Motor neuron (in vitro differentiated cells): ENCODE data around the gene LASP1. TPM values are rescaled to one million over a fixed set of nuclear protein-coding genes. Genes with fewer than 3 reads are reported as not detected.
"Not testable (repeated sequence)": the region's sequence is repeated elsewhere in the genome, so short reads cannot be mapped to it uniquely, and the experiment has no call there.

ENCODE experiments used
- ATAC-seq, 8 experiments: fragments of 200-7000 bp; cut with Tn5 transposase; replicated peaks in 6 of 8; 2 replicates each; pipeline ENCODE4 v1.8.0; 2021; ENCODE audit warnings: mild to moderate bottlenecking in 8 of 8, moderate library complexity in 8 of 8
- H3K27ac ChIP-seq, 2 donors: fragments of 250-450 bp; sonication (Bioruptor Pico); 2 replicates each; pipeline ENCODE4 v1.9.0; 2021; ENCODE audit warnings: antibody characterized with exemption in 2 of 2, mild to moderate bottlenecking in 2 of 2, moderate library complexity in 1 of 2
- H3K4me1 ChIP-seq, 2 donors: fragments of 250-450 bp; sonication (Bioruptor Pico); replicated peaks in 1 of 2; 2 replicates each; pipeline ENCODE4 v1.6.1; 2021; ENCODE audit warnings: antibody characterized with exemption in 2 of 2, mild to moderate bottlenecking in 2 of 2, moderate library complexity in 1 of 2
- H3K4me3 ChIP-seq, 5 donors: fragments of 250-450 bp; sonication (Bioruptor Pico); 2 replicates each; pipeline ENCODE4 v1.9.0; 2021; ENCODE audit warnings: antibody characterized with exemption in 5 of 5, mild to moderate bottlenecking in 5 of 5, moderate library complexity in 4 of 5
- WGBS, 10 experiments: fragments of 450-650 bp; shearing (Covaris generic); methylation state at CpG; one replicate each; pipeline ENCODE4 v1.0.0; 2022; 5-methylcytosine and 5-hydroxymethylcytosine counted together
- in situ Hi-C, 9 experiments: fragments of 400-800 bp; cut with MboI; loops; one replicate each; pipeline ENCODE4 v1.15.0; 2021; ENCODE audit warnings: low sequenced_read_pairs in 9 of 9, low pct_unique_long_range_greater_than_20kb in 2 of 9; ENCODE audit not compliant: unreplicated experiment in 9 of 9
- total RNA-seq, 8 experiments: library from RNA; unstranded; fragments of 300-600 nt; gene quantifications; 2 replicates each; pipeline versions ENCODE4 v1.2.3 to v1.2.4, GENCODE V29; 2022

LASP1 gene
- total RNA-seq, 8 experiments from 2014 or later, result 33.2 to 95.1 (median 48.3) TPM

GRCh38 chr17:38947189-38947588 is 77.3 kb downstream of the LASP1 start:
- H3K27ac ChIP-seq, result no peak overlapping the region
- no peak for ATAC-seq
- H3K4me3 ChIP-seq, result no peak overlapping the region
- H3K4me1 ChIP-seq, result peaks cover 0 to 2% of the 10 kb centered on the region in 2 donors
- 83 to 100% (median 100%) methylated on average over 1 to 2 of the region's 2 CpGs; no CpG with 5 or more reads in 6 of the 10 experiments for whole genome bisulfite sequencing, 10 experiments
- in situ Hi-C loops, result no loop called here

DNA sequence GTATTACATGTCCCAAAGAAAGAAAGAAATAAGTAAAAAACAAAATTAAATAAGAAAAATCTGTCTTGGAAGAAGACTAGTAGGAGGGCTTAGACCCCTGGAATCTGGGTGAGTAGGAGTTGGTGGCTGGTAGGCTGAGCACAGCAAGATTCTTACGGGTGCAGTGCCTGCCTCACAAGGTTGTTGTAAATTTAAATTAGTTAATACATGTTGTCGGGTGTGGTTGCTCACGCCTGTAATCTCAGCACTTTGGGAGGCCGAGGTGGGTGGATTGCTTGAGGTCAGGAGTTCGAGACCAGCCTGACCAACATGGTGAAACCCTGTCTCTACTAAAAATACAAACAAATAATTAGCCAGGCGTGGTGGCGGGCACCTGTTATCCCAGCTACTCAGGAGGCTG is 83.9 kb downstream of the LASP1 start:
- H3K27ac ChIP-seq, in situ Hi-C loops, ATAC-seq, H3K4me1 ChIP-seq, H3K4me3 ChIP-seq: not testable (repeated sequence)
- 48 to 100% (median 82%) methylated on average over 2 to 7 of the region's 7 CpGs; no CpG with 5 or more reads in 1 of the 10 experiments for WGBS, 10 experiments

GRCh38 chr17:38958326-38958725 is 88.5 kb downstream of the LASP1 start:
- Histone ChIP-seq H3K27ac (no peak overlapping the region), H3K4me3 (no peak overlapping the region), H3K4me1 (no peaks in the 10 kb centered on the region)
- in situ Hi-C loops, result no loop called here
- ATAC-seq, result no peak
- WGBS, 10 experiments, result 0 to 38% (median 10%) methylated on average over 1 of the region's 1 CpG; no CpG with 5 or more reads in 1 of the 10 experiments

DNA sequence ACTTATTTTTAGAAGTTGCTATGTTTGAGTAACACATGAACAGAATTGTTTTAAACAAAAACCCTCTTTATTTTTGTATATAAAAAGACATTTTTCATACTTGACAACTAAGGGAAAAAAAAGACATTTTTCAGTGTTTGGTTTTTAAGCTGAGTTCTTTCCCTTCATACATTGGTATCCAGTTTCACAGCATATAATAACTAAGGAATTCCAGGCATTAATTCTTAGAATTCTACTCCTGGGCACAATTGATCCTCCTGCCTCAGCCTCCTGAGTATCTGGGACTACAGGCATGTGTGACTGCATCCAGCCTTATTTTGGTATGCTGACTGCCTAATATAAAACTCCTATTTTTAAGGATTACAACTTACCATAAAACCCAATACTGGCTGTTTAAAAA is 88.9 kb downstream of the LASP1 start:
- Histone ChIP-seq H3K4me1 (no peaks in the 10 kb centered on the region), H3K27ac (no peak overlapping the region), H3K4me3 (no peak overlapping the region)
- in situ Hi-C loops, result no loop called here
- ATAC-seq, result peak in 1 of 8 experiments; percentile 39

- no peak overlapping the region for H3K4me3 ChIP-seq
- WGBS, 10 experiments, result 67 to 100% (median 88%) methylated on average over 1 to 3 of the region's 3 CpGs; no CpG with 5 or more reads in 4 of the 10 experiments
- H3K4me1 ChIP-seq, result no peaks in the 10 kb centered on the region
- no peak overlapping the region for H3K27ac ChIP-seq
- in situ Hi-C loops, result no loop called here
- no peak for ATAC-seq
Observed at GRCh38 chr17:38959508-38959907, 89.7 kb downstream of the LASP1 start.

DNA sequence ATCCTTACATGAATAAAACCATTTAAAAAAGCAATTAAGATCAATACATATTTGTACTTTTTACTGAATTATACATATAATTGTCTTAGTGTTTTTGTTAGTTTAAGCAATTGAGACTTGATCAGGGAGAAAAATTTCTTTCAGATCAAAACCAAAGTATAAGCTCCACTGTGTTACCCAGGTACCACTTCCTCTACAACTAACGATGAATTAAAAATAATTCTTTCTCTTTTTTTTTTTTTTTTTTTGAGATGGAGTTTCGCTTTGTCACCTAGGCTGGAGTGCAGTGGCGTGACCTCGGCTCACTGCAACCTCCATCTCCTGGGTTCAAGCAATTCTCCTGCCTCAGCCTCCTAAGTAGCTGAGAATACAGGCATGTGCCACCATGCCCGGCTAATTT is 90.5 kb downstream of the LASP1 start:
- no peaks in the 10 kb centered on the region for H3K4me1 ChIP-seq
- H3K4me3 ChIP-seq, result no peak overlapping the region
- no peak overlapping the region for H3K27ac ChIP-seq
- no peak for ATAC-seq
- 88 to 100% (median 93%) methylated on average over 1 to 5 of the region's 5 CpGs; no CpG with 5 or more reads in 1 of the 10 experiments for WGBS, 10 experiments
- in situ Hi-C loops, result no loop called here

DNA sequence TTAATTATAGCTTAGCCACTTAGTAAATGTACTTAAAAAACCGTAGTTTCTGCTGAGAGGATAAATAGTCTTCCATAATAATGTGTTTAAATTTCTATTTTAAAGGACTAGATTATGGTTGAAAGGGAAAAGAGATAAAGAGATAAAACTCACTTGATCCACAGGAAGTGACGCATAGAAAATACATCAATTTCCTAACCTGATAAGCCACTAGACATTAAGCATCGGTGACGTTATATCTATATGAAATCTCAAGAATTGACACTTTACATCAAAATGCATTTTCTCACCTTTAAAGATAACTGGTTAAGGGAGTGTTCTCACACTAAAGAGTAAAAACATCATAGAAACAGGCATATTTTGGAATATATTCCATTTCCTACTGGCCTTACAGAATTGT is 91.6 kb downstream of the LASP1 start:
- ATAC-seq, result no peak
- Histone ChIP-seq H3K4me3 (no peak overlapping the region), H3K27ac (no peak overlapping the region), H3K4me1 (no peaks in the 10 kb centered on the region)
- WGBS, 10 experiments, result 51 to 100% (median 87%) methylated on average over 1 to 4 of the region's 4 CpGs
- in situ Hi-C loops, result no loop called here

DNA sequence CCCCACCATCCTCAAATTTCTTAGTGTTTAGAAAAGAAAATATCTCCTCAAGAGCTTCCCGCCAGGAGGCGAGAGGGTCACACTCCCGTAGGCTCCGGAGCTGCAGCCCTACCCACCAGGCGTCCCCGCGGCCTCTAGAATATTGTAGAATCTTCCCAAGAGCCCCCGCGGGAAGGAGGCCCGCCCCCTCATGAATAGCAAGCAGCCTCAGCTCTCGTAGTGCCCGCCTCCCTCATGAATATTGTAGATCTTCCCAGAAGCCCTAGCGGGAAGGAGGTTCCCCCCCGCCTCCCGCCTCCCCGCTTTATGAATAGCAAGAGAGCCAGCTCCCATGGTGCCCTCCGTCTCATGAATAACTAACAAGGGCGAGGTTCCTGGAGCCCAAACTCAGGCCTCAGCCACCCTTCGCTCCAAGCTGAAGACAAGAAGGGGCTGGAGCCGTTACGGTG is 97.5 kb downstream of the LASP1 start, which contains the start of gene FBXO47:
FBXO47 (minus strand) TSS at position 114 of the 449 bp plus-strand sequence. CDS start 4,378 bp downstream, outside the sequence.
- peak; percentile 79 to 99 (median 98) for ATAC-seq
- WGBS, 10 experiments, result 0 to 80% (median 40%) methylated on average over 1 to 4 of the region's 21 CpGs; no CpG with 5 or more reads in 3 of the 10 experiments
- in situ Hi-C loops, result no loop called here
- no peak within 1 kb of the TSS for H3K27ac ChIP-seq
- H3K4me1 ChIP-seq, result peaks cover 0 to 7% of the 10 kb centered on the region in 2 donors
- no peak within 1 kb of the TSS for H3K4me3 ChIP-seq

- no peak for ATAC-seq
- in situ Hi-C loops, result no loop called here
- Histone ChIP-seq H3K4me3 (no peak overlapping the region), H3K4me1 (peaks cover 0 to 7% of the 10 kb centered on the region in 2 donors), H3K27ac (no peak overlapping the region)
- 0 to 100% (median 80%) methylated on average over 1 to 4 of the region's 4 CpGs; no CpG with 5 or more reads in 3 of the 10 experiments for WGBS, 10 experiments
Observed at GRCh38 chr17:38969281-38969680, 99.4 kb downstream of the LASP1 start.

- 17 to 100% (median 88%) methylated on average over 1 to 2 of the region's 4 CpGs; no CpG with 5 or more reads in 5 of the 10 experiments for WGBS, 10 experiments
- H3K4me1 ChIP-seq, result peaks cover 0 to 7% of the 10 kb centered on the region in 2 donors
- in situ Hi-C loops, result no loop called here
Observed at GRCh38 chr17:38970128-38970527, 100.3 kb downstream of the LASP1 start.

GRCh38 chr17:38970804-38971203 is 100.9 kb downstream of the LASP1 start:
- 63 to 100% (median 92%) methylated on average over 1 to 5 of the region's 5 CpGs; no CpG with 5 or more reads in 1 of the 10 experiments for WGBS, 10 experiments
- Histone ChIP-seq H3K4me3 (no peak overlapping the region), H3K27ac (no peak overlapping the region), H3K4me1 (peaks cover 0 to 7% of the 10 kb centered on the region in 2 donors)
- no peak for ATAC-seq
- in situ Hi-C loops, result no loop called here

More at GRCh38 chr17:38970128-38970527, 100.3 kb downstream of the LASP1 start:
- Histone ChIP-seq H3K27ac (no peak overlapping the region), H3K4me3 (no peak overlapping the region)
- no peak for ATAC-seq

Other genes starting within 250 kb of the LASP1 start
- gene EPOP, start 195.1 kb upstream of the LASP1 start, total RNA-seq, result 1 to 10 TPM in 6 of 8 experiments, under 1 TPM in 2; 0.60 to 8.8 (median 1.4) TPM
- gene MLLT6, start 164.8 kb upstream of the LASP1 start, total RNA-seq, result 100 to 1,000 TPM in 1 of 8 experiments, 10 to 100 TPM in 7; 14.8 to 126 (median 22.9) TPM
- 10 to 100 TPM in 3 of 8 experiments, 1 to 10 TPM in 5; 2.5 to 23.8 (median 6.2) TPM for gene CISD3, start 139.7 kb upstream of the LASP1 start, total RNA-seq
- gene PCGF2, start 121.7 kb upstream of the LASP1 start, total RNA-seq, result 10 to 100 TPM in 7 of 8 experiments, 1 to 10 TPM in 1; 5.2 to 23.3 (median 16.8) TPM
- gene PSMB3, start 117.3 kb upstream of the LASP1 start, total RNA-seq, result 100 to 1,000 TPM; 175 to 405 (median 249) TPM
- 10 to 100 TPM; 25.0 to 81.1 (median 67.2) TPM for gene PIP4K2B, start 70.5 kb upstream of the LASP1 start, total RNA-seq
- 10 to 100 TPM; 12.4 to 21.1 (median 16.2) TPM for gene CWC25, start 44.7 kb upstream of the LASP1 start, total RNA-seq
- 1,000 to 10,000 TPM; 1,875 to 3,258 (median 2,470) TPM for gene RPL23, start 16.3 kb upstream of the LASP1 start, total RNA-seq
- under 1 TPM in 2 of 8 experiments, not detected in 6; 0.07 to 0.20 TPM for gene FBXO47, start 97.3 kb downstream of the LASP1 start, total RNA-seq